ENCODE measurements around the gene NRIP1. TPM values are rescaled to one million over a fixed set of nuclear protein-coding genes. Genes with fewer than 3 reads are reported as not detected.
A peak's percentile ranks its signal among the peaks of the same experiment; 100 is the strongest.

The NRIP1 gene
- total and polyA plus RNA-seq, 2 donors (not counting 3 experiments of a cell fraction or from before 2014, with no cell fraction given) = 2.8 to 24.0 TPM

DNA sequence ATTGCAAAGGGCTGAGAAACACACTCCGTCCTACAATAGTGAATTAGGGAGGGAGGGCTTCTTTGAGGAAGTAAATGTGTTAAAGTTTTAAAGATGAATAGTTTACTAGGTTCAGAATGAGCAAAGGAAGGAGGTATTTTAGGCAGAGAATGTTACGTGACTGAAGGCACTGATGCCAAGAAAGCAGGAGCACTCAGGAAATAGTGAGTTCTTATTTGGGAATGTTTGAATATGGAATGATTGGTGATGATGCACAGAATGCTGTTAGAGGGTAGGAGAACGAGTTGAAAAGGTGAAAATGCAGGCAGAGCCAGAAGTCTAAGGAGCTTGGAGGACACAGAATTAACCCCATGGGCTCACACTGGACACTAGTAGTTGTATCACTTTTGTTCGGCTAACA is 108.0 kb downstream of the NRIP1 start:
- Histone ChIP-seq H3K79me2 (ENCODE audit: control insufficient read depth, insufficient read depth, low read length) (no peaks in the 10 kb centered on the region), H3K9me3 (replicated peaks; ENCODE audit: control insufficient read depth, insufficient read depth, low read length) (no peaks in the 10 kb centered on the region), H3K9me1 (replicated peaks; ENCODE audit: control insufficient read depth, extremely low read depth, insufficient read depth, low read length) (no peaks in the 10 kb centered on the region), H4K20me1 (replicated peaks; ENCODE audit: control insufficient read depth, extremely low read depth, insufficient read depth, low read length) (peaks cover 2% of the 10 kb centered on the region), H3K36me3 (ENCODE audit: control insufficient read depth in 2 of 2, extremely low read depth in 1 of 2, insufficient read depth in 2 of 2, low read length in 2 of 2) (no peaks in the 10 kb centered on the region), H3K4me1 (ENCODE audit: control insufficient read depth, extremely low read depth, insufficient read depth, low read length) (peaks cover 3% of the 10 kb centered on the region), H2AFZ (ENCODE audit: low read depth, low read length) (no peak overlapping the region), H3K27ac (ENCODE audit: insufficient read depth, low read depth, low read length) (no peak overlapping the region), H3K27me3 (ENCODE audit: control insufficient read depth in 2 of 2, insufficient read depth in 2 of 2, low read length in 2 of 2) (no peaks in the 10 kb centered on the region), H3K9ac (replicated peaks; ENCODE audit: extremely low read depth, insufficient read depth, low read length) (no peak overlapping the region), H3K4me3 (replicated peaks in 1 of 3; ENCODE audit: insufficient read depth in 1 of 3, low read depth in 1 of 3, low read length in 3 of 3) (no peak overlapping the region), H3K4me2 (ENCODE audit: insufficient read depth, low read length) (no peak overlapping the region)
- BruUV-seq (replicated peaks) = no TSS peak
- peak; percentile 20 for TF ChIP-seq FOS (IDR thresholded peaks at IDR 0.05; ENCODE audit: borderline replicate concordance, insufficient read depth, low read length)
- no peak for TF ChIP-seq GATA2 (IDR thresholded peaks at IDR 0.05; ENCODE audit: insufficient read depth, insufficient read length, low read depth, low read length)
- TF ChIP-seq, protein P1, sequence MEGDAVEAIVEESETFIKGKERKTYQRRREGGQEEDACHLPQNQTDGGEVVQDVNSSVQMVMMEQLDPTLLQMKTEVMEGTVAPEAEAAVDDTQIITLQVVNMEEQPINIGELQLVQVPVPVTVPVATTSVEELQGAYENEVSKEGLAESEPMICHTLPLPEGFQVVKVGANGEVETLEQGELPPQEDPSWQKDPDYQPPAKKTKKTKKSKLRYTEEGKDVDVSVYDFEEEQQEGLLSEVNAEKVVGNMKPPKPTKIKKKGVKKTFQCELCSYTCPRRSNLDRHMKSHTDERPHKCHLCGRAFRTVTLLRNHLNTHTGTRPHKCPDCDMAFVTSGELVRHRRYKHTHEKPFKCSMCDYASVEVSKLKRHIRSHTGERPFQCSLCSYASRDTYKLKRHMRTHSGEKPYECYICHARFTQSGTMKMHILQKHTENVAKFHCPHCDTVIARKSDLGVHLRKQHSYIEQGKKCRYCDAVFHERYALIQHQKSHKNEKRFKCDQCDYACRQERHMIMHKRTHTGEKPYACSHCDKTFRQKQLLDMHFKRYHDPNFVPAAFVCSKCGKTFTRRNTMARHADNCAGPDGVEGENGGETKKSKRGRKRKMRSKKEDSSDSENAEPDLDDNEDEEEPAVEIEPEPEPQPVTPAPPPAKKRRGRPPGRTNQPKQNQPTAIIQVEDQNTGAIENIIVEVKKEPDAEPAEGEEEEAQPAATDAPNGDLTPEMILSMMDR (IDR thresholded peaks at IDR 0.05; ENCODE audit: extremely low read depth in 1 of 2, insufficient read depth in 1 of 2, low read depth in 1 of 2, low read length in 2 of 2) = no peak
- DNase-seq (ENCODE audit: low read depth, low spot score) (peak; percentile 15), FAIRE-seq (peak; percentile 24)
- dilution Hi-C loops (cut with MboI; ENCODE audit: extremely low pct_ligation_motif_present, low sequenced_read_pairs) = no loop called here
- ChIA-PET CTCF (no interaction called here), POLR2A (no interaction called here)
- intact Hi-C loops (cut with micrococcal nuclease) = loop anchor here (10.0 kb wide), 1 partner anchor 92 kb away; no protein-coding TSS in a partner anchor

DNA sequence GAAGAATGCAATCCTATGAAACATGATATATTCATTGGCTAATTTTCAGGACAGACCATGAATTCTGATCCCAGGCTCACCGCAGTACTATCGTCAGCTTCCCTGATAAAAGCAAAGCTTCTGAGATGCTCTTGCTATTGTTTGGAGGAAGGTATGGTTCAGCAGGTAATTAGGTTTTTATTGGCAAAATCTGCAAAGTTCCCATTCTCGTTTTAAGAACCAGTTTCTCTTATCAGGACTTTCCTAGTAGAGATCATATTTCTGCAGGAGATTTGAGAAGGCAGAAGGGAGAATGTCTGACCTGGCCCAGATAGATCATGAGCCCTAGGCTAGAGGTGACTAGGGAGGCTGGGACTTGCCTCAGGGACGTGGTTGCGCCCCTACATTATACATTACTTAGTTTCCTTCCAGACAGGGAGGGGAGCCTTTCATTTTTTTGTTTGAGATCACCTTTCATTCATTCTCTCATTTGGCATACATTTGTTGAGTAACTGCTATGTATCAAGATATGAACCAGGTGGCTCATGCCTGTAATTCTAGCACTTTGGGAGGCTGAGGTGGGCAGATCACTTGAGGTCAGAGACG is 108.8 kb downstream of the NRIP1 start:
- Histone ChIP-seq H3K4me2 (ENCODE audit: insufficient read depth, low read length) (no peak overlapping the region), H3K79me2 (ENCODE audit: control insufficient read depth, insufficient read depth, low read length) (no peaks in the 10 kb centered on the region), H3K9me3 (replicated peaks; ENCODE audit: control insufficient read depth, insufficient read depth, low read length) (no peaks in the 10 kb centered on the region), H3K4me1 (ENCODE audit: control insufficient read depth, extremely low read depth, insufficient read depth, low read length) (peaks cover 3% of the 10 kb centered on the region), H3K9me1 (replicated peaks; ENCODE audit: control insufficient read depth, extremely low read depth, insufficient read depth, low read length) (no peaks in the 10 kb centered on the region), H4K20me1 (replicated peaks; ENCODE audit: control insufficient read depth, extremely low read depth, insufficient read depth, low read length) (peaks cover 2% of the 10 kb centered on the region), H3K36me3 (ENCODE audit: control insufficient read depth in 2 of 2, extremely low read depth in 1 of 2, insufficient read depth in 2 of 2, low read length in 2 of 2) (no peaks in the 10 kb centered on the region), H3K9ac (replicated peaks; ENCODE audit: extremely low read depth, insufficient read depth, low read length) (no peak overlapping the region), H3K27ac (ENCODE audit: insufficient read depth, low read depth, low read length) (no peak overlapping the region), H2AFZ (ENCODE audit: low read depth, low read length) (no peak overlapping the region), H3K4me3 (replicated peaks in 1 of 3; ENCODE audit: insufficient read depth in 1 of 3, low read depth in 1 of 3, low read length in 3 of 3) (no peak overlapping the region), H3K27me3 (ENCODE audit: control insufficient read depth in 2 of 2, insufficient read depth in 2 of 2, low read length in 2 of 2) (no peaks in the 10 kb centered on the region)
- DNase-seq (ENCODE audit: low read depth, low spot score) (no peak), FAIRE-seq (no peak)
- no TSS peak for BruUV-seq (replicated peaks)
- POLR2A ChIA-PET = no interaction called here
- dilution Hi-C loops (cut with MboI; ENCODE audit: extremely low pct_ligation_motif_present, low sequenced_read_pairs) (no loop called here), intact Hi-C loops (cut with micrococcal nuclease) (loop anchor here (10.0 kb wide), 1 partner anchor 91 kb away; no protein-coding TSS in a partner anchor)
- TF ChIP-seq, protein P1 (IDR thresholded peaks at IDR 0.05; ENCODE audit: extremely low read depth in 1 of 2, insufficient read depth in 1 of 2, low read depth in 1 of 2, low read length in 2 of 2) = no peak
- TF ChIP-seq JUN (IDR thresholded peaks at IDR 0.05; ENCODE audit: borderline replicate concordance, insufficient read depth, insufficient read length, low read depth) = no peak
- no peak for TF ChIP-seq FOS (IDR thresholded peaks at IDR 0.05; ENCODE audit: borderline replicate concordance, insufficient read depth, low read length)
- CTCF ChIA-PET = no interaction called here

Measured in endothelial cell of umbilical vein (primary cell).